ENCODE measurements around the gene PPIL4.

The PPIL4 gene

GRCh38 chr6:149487316-149487715, 58.5 kb downstream of the PPIL4 start:
- H2AFZ ChIP-seq (ENCODE audit: low read depth): no peak overlapping the region
- no peak overlapping the region for H3K4me3 ChIP-seq (IDR thresholded peaks at IDR 0.05; ENCODE audit: insufficient read depth, low read depth, low read length)
- no peak for TF ChIP-seq CTCF (conservative IDR thresholded peaks at IDR 0.05; ENCODE audit: low read depth, low read length)
- H3K27me3 ChIP-seq (ENCODE audit: insufficient read depth, low read depth): no peaks in the 10 kb centered on the region
- no peaks in the 10 kb centered on the region for H3K4me1 ChIP-seq (ENCODE audit: low read depth, poor library complexity, severe bottlenecking)
- H3K4me2 ChIP-seq: no peak overlapping the region
- H3K9ac ChIP-seq: no peak overlapping the region
- H3K79me2 ChIP-seq (ENCODE audit: insufficient read depth, low read depth): no peaks in the 10 kb centered on the region
- no peaks in the 10 kb centered on the region for H3K36me3 ChIP-seq (ENCODE audit: insufficient read depth)
- H3K27ac ChIP-seq: no peak overlapping the region
- no peaks in the 10 kb centered on the region for H4K20me1 ChIP-seq (ENCODE audit: insufficient read depth)

GRCh38 chr6:149484733-149485700, 60.8 kb downstream of the PPIL4 start, which contains the start of gene ZC3H12D:
Gene ZC3H12D, minus strand, starts transcription at chr6:149485014. Its CDS starts 10,471 bp downstream, at chr6:149474543.
- Histone ChIP-seq H3K27me3 (ENCODE audit: insufficient read depth, low read depth) (0 out of 2 replicates have a peak, but pooled peaks cover 1% of the 10 kb centered on the region), H3K4me3 (IDR thresholded peaks at IDR 0.05; ENCODE audit: insufficient read depth, low read depth, low read length) (no peak within 1 kb of the TSS), H3K9ac (no peak within 1 kb of the TSS), H4K20me1 (ENCODE audit: insufficient read depth) (no peaks in the 10 kb centered on the region), H3K36me3 (ENCODE audit: insufficient read depth) (no peaks in the 10 kb centered on the region), H3K4me2 (no peak within 1 kb of the TSS), H3K27ac (no peak within 1 kb of the TSS), H2AFZ (ENCODE audit: low read depth) (no peak within 1 kb of the TSS), H3K79me2 (ENCODE audit: insufficient read depth, low read depth) (no peaks in the 10 kb centered on the region), H3K4me1 (ENCODE audit: low read depth, poor library complexity, severe bottlenecking) (no peaks in the 10 kb centered on the region)
- no peak for TF ChIP-seq CTCF (conservative IDR thresholded peaks at IDR 0.05; ENCODE audit: low read depth, low read length)

GRCh38 chr6:149483849-149484655, 61.8 kb downstream of the PPIL4 start:
- Histone ChIP-seq H4K20me1 (ENCODE audit: insufficient read depth) (no peaks in the 10 kb centered on the region), H3K4me1 (ENCODE audit: low read depth, poor library complexity, severe bottlenecking) (no peaks in the 10 kb centered on the region), H3K27ac (no peak overlapping the region), H3K4me3 (IDR thresholded peaks at IDR 0.05; ENCODE audit: insufficient read depth, low read depth, low read length) (no peak overlapping the region), H3K27me3 (ENCODE audit: insufficient read depth, low read depth) (0 out of 2 replicates have a peak, but pooled peaks cover 2% of the 10 kb centered on the region), H3K36me3 (ENCODE audit: insufficient read depth) (no peaks in the 10 kb centered on the region), H3K4me2 (no peak overlapping the region), H3K9ac (no peak overlapping the region), H2AFZ (ENCODE audit: low read depth) (no peak overlapping the region), H3K79me2 (ENCODE audit: insufficient read depth, low read depth) (no peaks in the 10 kb centered on the region)
- no peak for TF ChIP-seq CTCF (conservative IDR thresholded peaks at IDR 0.05; ENCODE audit: low read depth, low read length)

GRCh38 chr6:149483334-149483725, 62.5 kb downstream of the PPIL4 start:
- Histone ChIP-seq H3K4me1 (ENCODE audit: low read depth, poor library complexity, severe bottlenecking) (no peaks in the 10 kb centered on the region), H3K36me3 (ENCODE audit: insufficient read depth) (no peaks in the 10 kb centered on the region), H3K27me3 (ENCODE audit: insufficient read depth, low read depth) (0 out of 2 replicates have a peak, but pooled peaks cover 2% of the 10 kb centered on the region), H3K79me2 (ENCODE audit: insufficient read depth, low read depth) (no peaks in the 10 kb centered on the region), H3K4me3 (IDR thresholded peaks at IDR 0.05; ENCODE audit: insufficient read depth, low read depth, low read length) (no peak overlapping the region), H2AFZ (ENCODE audit: low read depth) (no peak overlapping the region), H4K20me1 (ENCODE audit: insufficient read depth) (no peaks in the 10 kb centered on the region), H3K4me2 (no peak overlapping the region), H3K9ac (no peak overlapping the region), H3K27ac (no peak overlapping the region)
- TF ChIP-seq CTCF (conservative IDR thresholded peaks at IDR 0.05; ENCODE audit: low read depth, low read length): no peak

All from KMS-11 (cell line).